GM08714 (cell line): ENCODE results near the gene PITPNM3.

Experiments
- H3K4me3 ChIP-seq: fragments of 200-500 bp; sonication (Bioruptor generic); 2 replicates; pipeline ENCODE4 v1.5.1; 2014; ENCODE audit warnings: mild to moderate bottlenecking, low read length, inconsistent platforms
- ZNF274 ChIP-seq: IDR thresholded peaks from 2 replicates; pipeline ENCODE4 v1.6.1; 2012; ENCODE audit warnings: mild to moderate bottlenecking, low read depth, low read length

PITPNM3 gene

GRCh38 chr17:6534846-6535514, 21.4 kb downstream of the PITPNM3 start:
- TF ChIP-seq ZNF274: no peak
- H3K4me3 ChIP-seq: no peak overlapping the region

GRCh38 chr17:6532441-6532885, 23.9 kb downstream of the PITPNM3 start:
- TF ChIP-seq ZNF274: no peak
- no peak overlapping the region for H3K4me3 ChIP-seq

- no peak for TF ChIP-seq ZNF274
Observed at GRCh38 chr17:6531575-6531974, 24.8 kb downstream of the PITPNM3 start.

GRCh38 chr17:6530324-6530920, 25.9 kb downstream of the PITPNM3 start:
- TF ChIP-seq ZNF274: no peak
- H3K4me3 ChIP-seq: no peak overlapping the region

More at GRCh38 chr17:6531575-6531974, 24.8 kb downstream of the PITPNM3 start:
- H3K4me3 ChIP-seq: no peak overlapping the region

GRCh38 chr17:6528557-6528956, 27.8 kb downstream of the PITPNM3 start:
- TF ChIP-seq ZNF274: no peak
- H3K4me3 ChIP-seq: no peak overlapping the region

DNA sequence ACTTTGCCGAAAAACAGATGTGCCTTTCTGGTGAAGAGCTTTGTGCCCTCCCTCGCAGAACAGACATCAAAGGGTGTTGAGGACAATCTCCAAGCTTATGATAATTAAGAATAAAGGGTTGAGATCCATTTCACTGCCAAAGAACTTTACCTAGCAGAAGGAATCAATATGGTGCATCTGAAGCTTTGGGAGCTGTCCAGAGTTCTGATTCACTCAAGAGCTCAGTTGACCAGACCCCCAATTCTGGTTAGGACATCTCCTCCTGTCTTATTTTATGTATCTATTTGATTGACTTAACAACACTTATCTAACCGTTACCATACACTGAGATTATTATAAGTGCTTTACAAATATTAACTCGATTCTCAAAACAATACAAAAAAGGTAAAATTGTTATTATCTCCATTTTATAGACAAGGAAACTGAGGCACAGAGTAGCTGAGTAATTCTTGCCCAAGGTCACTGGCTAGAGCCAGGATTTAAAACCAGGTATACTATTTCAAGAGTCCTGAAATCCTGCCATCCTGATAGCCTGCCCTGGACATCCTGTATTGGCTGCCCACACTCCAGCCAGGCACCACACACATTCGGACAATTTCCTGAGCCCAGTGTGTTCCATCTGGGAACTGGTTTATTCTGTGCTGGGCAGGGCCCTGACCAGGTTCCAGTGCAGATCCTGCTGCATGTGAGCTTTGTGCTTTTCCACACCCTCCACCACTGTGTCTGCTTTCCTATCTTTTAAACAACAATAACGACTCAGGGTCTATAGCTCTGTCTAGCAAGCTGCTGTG, 29.8 kb downstream of the PITPNM3 start:
- TF ChIP-seq ZNF274: no peak

DNA sequence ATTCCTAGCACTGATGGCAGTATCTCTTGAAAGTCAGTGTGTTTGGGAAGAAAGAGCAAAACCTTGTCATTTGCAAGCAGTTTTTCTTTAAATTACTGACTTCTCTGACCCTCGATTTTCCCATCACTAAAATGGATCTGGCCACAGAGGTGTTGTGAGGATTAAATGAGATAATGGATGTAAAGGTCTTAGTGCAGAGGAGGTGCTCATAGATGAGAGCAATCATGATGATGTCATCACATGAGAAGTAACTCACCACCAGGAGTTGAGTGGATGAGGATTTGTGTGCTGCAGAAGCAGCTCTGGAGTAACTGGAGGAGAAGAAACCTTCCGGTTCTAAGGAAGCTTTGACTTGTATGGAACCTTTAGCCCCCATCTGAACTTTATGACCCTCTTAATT, 30.6 kb downstream of the PITPNM3 start:
- H3K4me3 ChIP-seq: no peak overlapping the region
- no peak for TF ChIP-seq ZNF274

More for the DNA sequence above, 29.8 kb downstream of the PITPNM3 start:
- no peak overlapping the region for H3K4me3 ChIP-seq

GRCh38 chr17:6525141-6525540, 31.2 kb downstream of the PITPNM3 start:
- H3K4me3 ChIP-seq: no peak overlapping the region
- no peak for TF ChIP-seq ZNF274

DNA sequence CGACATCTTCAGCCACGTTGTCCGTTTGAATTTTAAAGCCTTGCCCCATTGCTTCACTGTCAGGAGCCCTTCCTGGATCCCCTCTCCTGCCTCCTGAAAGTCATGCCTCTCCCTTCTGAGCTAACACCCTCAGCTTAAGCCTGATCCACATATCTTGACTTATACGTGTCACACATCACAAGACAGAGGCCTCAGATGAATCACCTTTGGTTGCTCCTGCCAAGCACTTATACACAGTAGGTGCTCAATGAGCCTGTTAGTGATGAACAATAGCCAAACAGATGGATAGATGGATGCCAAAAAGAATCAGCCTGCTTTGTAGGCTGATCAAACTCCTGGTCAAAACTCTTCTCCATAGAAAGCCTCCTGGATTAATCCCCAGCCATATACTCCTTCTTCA, 31.8 kb downstream of the PITPNM3 start:
- no peak overlapping the region for H3K4me3 ChIP-seq
- no peak for TF ChIP-seq ZNF274

GRCh38 chr17:6523809-6524355, 32.5 kb downstream of the PITPNM3 start:
- no peak overlapping the region for H3K4me3 ChIP-seq
- no peak for TF ChIP-seq ZNF274

DNA sequence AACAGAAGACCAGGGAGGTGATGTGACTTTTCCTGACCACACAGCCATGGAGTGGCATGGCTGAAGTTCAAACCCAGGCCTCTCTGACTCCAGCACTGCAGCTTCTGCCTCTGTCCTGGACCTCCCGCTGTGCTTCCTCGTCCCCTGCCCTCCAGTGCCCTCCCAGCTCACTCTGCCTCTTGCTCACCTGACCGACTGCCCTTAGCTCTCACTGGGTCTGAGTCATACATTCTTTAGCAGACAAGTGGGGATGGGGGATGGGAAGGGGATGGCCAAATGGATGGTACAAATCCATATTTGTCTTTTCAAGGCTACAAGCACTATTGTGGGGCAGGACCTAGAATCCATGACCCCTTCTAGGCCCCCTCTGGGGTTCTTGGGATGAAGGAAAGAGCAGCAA, 33.0 kb downstream of the PITPNM3 start:
- no peak for TF ChIP-seq ZNF274
- H3K4me3 ChIP-seq: no peak overlapping the region

DNA sequence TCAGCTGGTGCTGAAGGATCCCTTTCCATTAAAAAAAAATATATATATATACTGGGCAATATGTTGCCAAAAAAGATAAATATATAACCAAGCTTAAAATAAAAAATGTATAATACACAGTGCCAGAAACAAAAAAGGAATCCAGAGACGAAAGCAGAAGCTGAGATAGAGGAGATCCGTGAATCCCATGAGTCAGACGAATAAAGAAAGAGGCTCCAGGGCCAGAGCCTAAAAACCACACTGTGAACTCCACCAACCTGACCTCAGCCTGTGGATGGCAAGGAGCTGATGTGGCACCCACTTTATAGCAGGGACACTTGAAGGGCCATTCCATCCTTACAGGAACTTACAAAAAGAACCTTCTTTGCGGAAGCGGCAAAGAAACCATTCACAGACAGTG, 34.8 kb downstream of the PITPNM3 start:
- TF ChIP-seq ZNF274: no peak
- H3K4me3 ChIP-seq: no peak overlapping the region

GRCh38 chr17:6517062-6517461, 39.3 kb downstream of the PITPNM3 start:
- no peak overlapping the region for H3K4me3 ChIP-seq
- TF ChIP-seq ZNF274: no peak

DNA sequence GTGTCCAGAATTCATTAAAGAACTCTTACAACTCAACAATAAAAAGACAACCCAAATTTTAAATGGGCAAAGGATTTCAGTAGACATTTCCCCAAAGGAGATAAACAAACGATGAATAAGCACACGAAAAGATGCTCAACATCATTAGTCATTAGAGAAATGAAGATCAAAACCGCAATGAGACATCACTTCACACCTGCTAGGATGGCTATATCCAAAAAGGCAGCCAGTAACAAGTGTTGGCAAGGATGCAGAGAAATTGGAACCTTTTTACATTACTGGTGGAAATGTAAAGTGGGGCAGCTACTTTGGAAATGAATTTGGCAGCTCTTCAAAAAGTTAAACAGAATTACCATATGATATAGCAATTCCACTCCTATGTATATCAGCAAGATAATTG, 42.0 kb downstream of the PITPNM3 start:
- TF ChIP-seq ZNF274: no peak
- H3K4me3 ChIP-seq: no peak overlapping the region
